ENCODE data around the gene AMBRA1. TPM values are rescaled to one million over a fixed set of nuclear protein-coding genes. Genes with fewer than 3 reads are reported as not detected.
A peak's percentile ranks its signal among the peaks of the same experiment; 100 is the strongest.

The AMBRA1 gene
- total RNA-seq, 4 donors from 2014 or later = 20.2 to 31.3 (median 25.9) TPM

DNA sequence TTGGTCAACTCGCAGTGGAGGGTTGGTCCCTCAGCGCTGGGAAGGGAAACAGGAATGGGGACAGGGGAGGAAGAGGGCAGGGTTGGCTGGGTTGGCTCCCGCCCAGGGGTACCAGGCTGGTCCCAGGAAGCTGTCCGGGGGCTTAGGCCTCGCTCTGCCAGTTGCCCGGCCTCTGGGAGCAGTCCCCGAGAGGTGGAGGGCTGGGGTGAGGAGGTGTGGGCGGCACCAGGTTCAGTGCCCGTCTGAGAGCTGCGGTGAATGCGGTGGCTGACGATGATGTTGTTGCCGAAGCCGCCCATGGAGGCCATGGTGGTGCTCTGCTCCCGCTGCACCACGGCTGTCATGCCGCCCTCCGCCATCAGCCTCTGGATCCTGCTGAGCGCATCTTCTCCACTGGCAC lies 196.3 kb downstream of the AMBRA1 start:
- intact Hi-C loops (cut with DNase I) = no loop called here
- peaks cover 0 to 69% (median 0%) of the 10 kb centered on the region in 3 donors for H3K36me3 ChIP-seq
- H3K9me3 ChIP-seq = no peaks in the 10 kb centered on the region
- peaks cover 0 to 5% (median 0%) of the 10 kb centered on the region in 4 donors for H3K27me3 ChIP-seq
- no peak overlapping the region for H3K27ac ChIP-seq
- no peak for TF ChIP-seq POLR2A (IDR thresholded peaks at IDR 0.05)
- TF ChIP-seq, protein P1, sequence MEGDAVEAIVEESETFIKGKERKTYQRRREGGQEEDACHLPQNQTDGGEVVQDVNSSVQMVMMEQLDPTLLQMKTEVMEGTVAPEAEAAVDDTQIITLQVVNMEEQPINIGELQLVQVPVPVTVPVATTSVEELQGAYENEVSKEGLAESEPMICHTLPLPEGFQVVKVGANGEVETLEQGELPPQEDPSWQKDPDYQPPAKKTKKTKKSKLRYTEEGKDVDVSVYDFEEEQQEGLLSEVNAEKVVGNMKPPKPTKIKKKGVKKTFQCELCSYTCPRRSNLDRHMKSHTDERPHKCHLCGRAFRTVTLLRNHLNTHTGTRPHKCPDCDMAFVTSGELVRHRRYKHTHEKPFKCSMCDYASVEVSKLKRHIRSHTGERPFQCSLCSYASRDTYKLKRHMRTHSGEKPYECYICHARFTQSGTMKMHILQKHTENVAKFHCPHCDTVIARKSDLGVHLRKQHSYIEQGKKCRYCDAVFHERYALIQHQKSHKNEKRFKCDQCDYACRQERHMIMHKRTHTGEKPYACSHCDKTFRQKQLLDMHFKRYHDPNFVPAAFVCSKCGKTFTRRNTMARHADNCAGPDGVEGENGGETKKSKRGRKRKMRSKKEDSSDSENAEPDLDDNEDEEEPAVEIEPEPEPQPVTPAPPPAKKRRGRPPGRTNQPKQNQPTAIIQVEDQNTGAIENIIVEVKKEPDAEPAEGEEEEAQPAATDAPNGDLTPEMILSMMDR (IDR thresholded peaks at IDR 0.05) = no peak
- no peak for DNase-seq
- 87 to 91% methylated on average over 3 to 10 of the region's 19 CpGs for WGBS, 2 donors
- H3K4me3 ChIP-seq = no peak overlapping the region
- peaks cover 3 to 7% (median 4%) of the 10 kb centered on the region in 3 donors for H3K4me1 ChIP-seq

DNA sequence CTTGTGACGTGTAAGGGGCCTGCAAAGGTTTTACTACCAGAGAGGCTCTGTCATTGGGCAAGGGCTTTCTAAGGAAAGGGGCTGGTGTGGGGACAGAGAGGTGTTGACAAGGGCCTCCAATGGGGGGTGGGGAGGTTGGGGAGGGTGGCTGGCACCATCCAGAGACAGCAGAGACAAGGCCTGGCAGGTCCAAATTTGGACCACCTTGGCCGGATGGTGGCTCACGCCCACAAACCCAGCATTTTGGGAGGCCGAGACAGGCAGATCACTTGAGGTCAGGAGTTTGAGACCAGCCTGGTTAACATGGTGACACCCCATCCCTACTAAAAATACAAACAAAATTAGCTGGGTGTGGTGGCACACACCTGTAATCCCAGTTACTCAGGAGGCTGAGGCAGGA lies 200.1 kb downstream of the AMBRA1 start:
- 74 to 79% methylated on average over 3 to 4 of the region's 4 CpGs for WGBS, 2 donors
- no peak overlapping the region for H3K27ac ChIP-seq
- peaks cover 0 to 35% (median 0%) of the 10 kb centered on the region in 3 donors for H3K36me3 ChIP-seq
- H3K4me1 ChIP-seq = peaks cover 30 to 44% (median 39%) of the 10 kb centered on the region in 3 donors
- no peak for DNase-seq
- TF ChIP-seq, protein P1 (IDR thresholded peaks at IDR 0.05) = no peak
- no peak for TF ChIP-seq POLR2A (IDR thresholded peaks at IDR 0.05)
- no peaks in the 10 kb centered on the region for H3K9me3 ChIP-seq
- intact Hi-C loops (cut with DNase I) = no loop called here
- H3K27me3 ChIP-seq = peaks cover 19 to 43% (median 22%) of the 10 kb centered on the region in 4 donors
- no peak overlapping the region for H3K4me3 ChIP-seq

DNA sequence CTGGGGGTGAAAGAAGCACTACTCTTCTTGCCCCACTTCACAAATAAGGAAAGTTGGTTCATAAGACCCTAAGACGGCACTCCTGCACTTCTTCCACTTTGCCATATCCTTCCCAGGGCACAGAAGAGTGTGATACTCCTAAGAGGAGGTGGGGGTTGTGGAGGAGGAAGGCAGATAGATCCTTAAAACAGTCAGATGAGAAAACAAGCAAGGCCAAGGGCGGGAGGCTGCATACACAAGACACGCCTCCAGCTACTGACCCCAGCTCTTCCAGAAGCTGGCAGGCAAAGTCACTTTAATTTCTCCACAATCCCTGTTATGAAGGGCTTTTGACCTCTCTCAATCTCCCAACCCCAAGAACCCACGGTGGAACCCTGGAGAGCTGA lies 200.6 kb downstream of the AMBRA1 start:
- no peak for DNase-seq
- no peak overlapping the region for H3K27ac ChIP-seq
- WGBS, 2 donors = 55 to 71% methylated on average over 2 to 4 of the region's 4 CpGs
- TF ChIP-seq, protein P1 (IDR thresholded peaks at IDR 0.05) = no peak
- TF ChIP-seq POLR2A (IDR thresholded peaks at IDR 0.05) = no peak
- no peaks in the 10 kb centered on the region for H3K9me3 ChIP-seq
- peaks cover 0 to 30% (median 0%) of the 10 kb centered on the region in 3 donors for H3K36me3 ChIP-seq
- H3K4me1 ChIP-seq = peaks cover 30 to 44% (median 39%) of the 10 kb centered on the region in 3 donors
- intact Hi-C loops (cut with DNase I) = no loop called here
- no peak overlapping the region for H3K4me3 ChIP-seq
- peaks cover 19 to 48% (median 22%) of the 10 kb centered on the region in 4 donors for H3K27me3 ChIP-seq

DNA sequence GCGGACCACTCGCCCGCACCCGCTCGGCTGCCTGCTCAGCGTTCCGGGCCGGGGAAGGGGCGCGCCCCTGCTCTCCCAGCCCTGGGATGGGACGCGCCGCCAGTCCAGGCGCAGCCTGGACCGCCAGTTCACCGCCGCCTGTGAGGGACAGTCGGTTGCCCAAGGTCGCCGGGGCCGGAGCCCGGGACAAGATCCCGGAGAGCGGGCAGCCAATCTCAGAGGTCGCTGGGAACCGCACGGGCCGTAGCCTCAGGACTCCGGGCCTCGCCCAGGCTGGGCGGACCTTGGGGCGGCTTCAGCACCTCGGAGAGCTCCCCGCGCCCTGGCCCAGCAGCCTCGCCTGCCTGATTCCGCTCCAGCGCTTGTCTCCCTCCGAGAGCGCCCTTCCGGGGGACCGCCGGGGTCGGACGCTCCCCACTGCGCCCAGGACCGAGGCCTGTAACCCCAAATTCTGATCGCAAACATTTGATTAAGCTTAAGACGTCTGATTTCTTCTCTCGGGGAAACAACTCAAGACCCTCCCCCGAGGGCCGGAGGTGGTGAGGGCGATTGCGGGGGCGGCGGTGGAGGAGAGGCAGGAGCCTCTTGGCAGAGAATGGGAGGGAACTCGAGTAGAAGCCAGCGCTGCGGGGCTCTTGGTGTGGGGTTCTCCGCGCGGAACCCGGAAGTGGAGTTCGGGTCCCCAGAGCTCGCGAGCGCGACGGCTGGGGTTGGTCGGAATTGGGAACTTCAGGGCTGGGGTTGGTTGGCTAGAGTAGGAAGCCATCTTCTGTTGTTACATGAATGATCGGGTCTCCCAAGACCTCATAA lies 201.2 kb downstream of the AMBRA1 start:
- intact Hi-C loops (cut with DNase I) = no loop called here
- Histone ChIP-seq H3K4me3 (peak overlapping the region; percentile 21 to 67 (median 38)), H3K27me3 (peaks cover 19 to 54% (median 22%) of the 10 kb centered on the region in 4 donors), H3K9me3 (no peaks in the 10 kb centered on the region), H3K4me1 (peaks cover 30 to 50% (median 39%) of the 10 kb centered on the region in 3 donors), H3K27ac (no peak overlapping the region), H3K36me3 (peaks cover 0 to 24% (median 0%) of the 10 kb centered on the region in 3 donors)
- TF ChIP-seq, protein P1 (IDR thresholded peaks at IDR 0.05) = no peak
- no peak for TF ChIP-seq POLR2A (IDR thresholded peaks at IDR 0.05)
- 14 to 23% methylated on average over 3 to 19 of the region's 71 CpGs for WGBS, 2 donors
- no peak for DNase-seq
